DMS 273 treated with DMSO at 0.1 percent for 48 hours (cell line): ENCODE results near the gene RNU1-2.
"Not testable (repeated sequence)": the region's sequence is repeated elsewhere in the genome, so short reads cannot be mapped to it uniquely, and the experiment has no call there.

Experiments used
- DNase-seq: peaks from one replicate; lab custom pipeline; 2025; lab: John Stamatoyannopoulos, UW

RNU1-2 gene

DNA sequence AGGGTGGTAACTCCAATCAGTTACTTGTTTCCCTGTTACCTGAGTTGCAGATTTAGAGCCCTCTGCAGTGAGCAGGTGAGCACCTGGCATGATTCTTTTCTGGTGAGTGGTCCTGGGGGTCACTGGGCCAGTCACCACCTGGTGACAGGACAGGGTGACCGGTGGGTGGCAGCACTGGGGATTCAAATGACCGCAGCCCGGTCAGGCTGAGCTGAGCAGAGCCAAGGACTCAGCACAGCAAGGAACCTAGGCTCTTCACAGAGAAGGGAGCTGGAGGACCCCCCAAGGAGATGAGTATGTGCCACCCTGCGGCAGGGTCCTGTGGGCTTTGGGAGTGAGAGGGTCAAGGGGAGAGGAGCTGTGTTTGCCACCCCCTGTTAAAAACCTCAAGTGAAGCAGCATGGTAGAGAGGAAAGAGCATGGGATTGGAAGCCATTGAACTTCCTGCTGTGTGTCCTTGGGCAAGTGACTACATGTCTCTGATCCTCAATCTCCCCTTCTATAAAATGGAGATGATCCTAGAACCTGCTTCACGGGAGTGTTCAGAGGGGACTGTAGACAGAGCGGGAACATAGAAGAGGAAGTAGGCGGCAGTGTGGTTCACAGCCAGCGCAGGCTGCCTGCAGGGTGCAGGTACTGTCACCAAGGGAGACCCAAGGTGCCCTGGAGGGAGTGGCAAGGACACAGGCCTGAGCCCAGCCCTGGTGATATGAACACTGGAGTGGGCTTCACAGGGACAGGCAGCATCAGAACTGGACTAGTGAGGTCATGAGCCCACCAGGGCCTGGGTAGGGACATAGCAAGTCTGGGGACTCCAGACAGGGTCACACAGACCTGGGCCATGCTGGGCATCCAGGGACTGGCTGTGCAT is 16.3 kb downstream of the RNU1-2 start:
- DNase-seq, result not testable (repeated sequence)

DNA sequence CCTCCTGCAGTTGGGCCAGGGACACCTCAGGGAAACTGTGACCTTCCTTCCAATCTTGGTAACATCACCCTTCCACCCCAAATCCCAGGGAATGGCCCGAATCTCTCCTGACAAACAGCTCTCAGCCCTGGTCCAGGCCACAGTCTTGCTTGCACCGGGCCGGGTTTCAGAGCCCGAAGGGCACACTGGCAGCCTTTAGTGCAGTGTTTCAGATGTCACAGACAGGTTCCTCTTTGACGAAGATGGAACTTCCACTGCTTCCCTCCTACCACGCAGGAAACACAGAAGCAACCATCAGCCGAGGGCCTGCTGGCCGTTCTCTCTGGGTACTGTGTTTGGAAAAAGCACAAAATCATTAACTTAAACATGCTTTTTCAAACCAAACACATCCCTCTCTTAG is 17.0 kb downstream of the RNU1-2 start:
- DNase-seq, result not testable (repeated sequence)

DNA sequence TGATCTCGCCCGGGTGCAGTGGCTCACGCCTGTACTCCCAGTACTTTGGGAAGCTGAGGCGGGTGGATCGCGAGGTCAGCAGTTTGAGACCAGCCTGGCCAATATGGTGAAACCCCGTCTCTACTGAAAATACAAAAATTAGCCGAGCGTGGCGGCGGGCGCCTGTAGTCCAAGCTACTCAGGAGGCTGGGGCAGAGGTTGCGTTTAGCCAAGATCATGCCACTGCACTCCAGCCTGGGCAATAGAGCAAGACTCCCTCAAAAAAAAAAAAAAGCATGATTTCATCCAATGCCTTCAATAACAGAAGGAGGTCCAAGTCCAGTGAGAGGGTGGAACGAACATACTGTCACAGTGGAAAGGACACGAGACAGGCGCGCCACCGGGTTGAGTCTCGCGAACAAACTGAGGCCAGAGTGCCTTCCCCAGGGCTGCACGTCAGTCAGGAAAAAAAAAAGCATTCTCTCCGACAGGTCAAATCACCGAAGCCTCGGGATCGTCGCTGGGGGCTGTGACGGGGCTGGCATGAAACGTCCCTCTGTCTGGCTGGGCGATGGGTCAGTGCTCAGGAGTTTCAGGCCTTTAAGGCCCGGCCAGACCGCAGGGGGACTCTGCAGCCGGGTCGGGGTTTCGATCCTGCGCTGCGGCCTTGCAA is 17.5 kb downstream of the RNU1-2 start:
- no peak for DNase-seq

DNA sequence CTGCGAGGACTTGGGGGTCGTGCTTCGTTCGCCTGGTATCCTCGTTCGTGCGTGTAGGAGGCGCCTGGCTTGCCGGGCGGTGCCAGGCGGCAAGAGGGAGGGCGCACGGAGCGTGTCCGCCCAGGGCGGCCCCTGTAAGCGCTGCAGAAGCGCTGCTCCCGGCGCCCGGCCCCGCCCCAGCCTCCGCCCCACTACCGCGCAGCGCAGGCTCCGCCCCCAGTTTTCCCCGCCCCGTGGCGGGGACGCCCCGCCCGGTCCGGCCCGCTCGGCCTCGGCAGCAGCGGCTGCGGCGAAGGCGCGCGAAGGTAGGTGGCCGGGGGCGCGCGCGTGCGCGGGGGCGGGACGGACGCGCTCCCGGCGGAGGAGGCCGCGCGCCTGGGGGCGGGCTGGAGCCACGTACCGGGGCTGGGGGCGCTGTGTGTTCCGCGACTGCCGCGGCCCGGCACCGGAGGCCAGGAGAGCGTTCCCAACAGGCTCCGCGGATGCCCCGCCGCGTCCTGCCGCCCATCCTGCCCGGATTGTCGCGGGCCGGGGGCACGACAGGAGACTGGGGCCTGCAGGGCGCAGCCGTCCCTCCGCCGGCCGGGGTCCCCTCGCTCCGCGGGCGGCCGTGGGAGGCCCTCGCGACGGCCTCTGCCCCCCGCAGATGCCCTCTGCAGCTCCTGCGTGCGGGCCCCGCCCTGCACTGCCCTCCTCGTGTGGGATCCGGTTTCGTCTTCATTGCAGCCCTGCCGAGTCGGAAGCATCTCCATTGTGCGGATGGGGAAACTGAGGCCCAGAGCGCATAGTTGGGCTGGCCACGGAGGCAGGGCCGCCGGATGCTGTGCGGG is 18.3 kb downstream of the RNU1-2 start:
- peak; percentile 93 for DNase-seq

DNA sequence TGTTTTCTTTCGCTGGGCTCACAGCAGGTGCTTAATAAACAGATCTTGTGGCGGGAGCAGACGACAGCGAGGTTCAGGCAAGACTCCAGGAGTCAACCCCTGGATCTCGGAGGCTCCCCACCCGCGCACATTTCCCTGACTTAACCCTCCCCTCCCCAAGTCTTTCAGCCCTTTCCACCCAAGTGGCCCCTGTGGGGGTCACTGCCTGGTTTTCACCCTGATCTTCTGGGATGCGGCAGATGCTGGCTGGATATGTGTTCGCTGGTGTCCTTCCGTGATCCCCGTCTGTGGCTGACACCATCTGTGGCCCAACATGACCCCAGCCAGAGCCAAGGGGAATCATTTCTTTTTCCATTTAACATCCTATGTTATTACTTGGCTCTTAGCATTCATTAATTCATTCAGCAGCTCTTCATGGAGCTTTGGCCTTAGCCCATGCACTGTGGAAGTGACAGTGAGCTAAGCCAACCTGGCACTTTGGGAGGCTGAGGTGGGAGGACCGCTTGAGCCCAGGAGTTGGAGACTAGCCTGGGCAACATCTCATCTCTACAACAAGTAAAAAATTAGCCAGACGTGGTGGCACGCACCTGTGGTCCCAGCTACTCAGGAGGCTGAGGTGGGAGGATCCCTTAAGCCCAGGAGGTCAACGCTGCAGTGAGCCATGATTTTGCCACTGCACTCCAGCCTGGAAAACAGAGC is 19.3 kb downstream of the RNU1-2 start:
- peak; percentile 58 for DNase-seq

DNA sequence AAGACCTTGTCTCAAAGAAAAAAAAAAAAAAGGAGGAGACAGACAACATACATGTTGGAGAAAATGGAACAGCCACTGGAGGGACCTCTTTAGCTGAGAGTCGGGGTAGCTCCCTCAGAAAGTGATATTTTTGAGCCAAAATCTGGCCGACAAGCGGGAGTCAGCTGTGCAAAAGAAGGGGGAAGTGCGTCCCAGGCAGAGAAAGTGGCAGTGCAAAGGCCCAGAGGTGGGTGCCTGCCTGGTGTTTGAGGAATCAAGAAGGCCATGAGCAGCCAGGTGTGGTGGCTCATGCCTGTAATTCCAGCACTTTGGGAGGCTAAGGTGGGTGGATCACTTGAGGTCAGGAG is 19.8 kb downstream of the RNU1-2 start:
- DNase-seq, result no peak

DNA sequence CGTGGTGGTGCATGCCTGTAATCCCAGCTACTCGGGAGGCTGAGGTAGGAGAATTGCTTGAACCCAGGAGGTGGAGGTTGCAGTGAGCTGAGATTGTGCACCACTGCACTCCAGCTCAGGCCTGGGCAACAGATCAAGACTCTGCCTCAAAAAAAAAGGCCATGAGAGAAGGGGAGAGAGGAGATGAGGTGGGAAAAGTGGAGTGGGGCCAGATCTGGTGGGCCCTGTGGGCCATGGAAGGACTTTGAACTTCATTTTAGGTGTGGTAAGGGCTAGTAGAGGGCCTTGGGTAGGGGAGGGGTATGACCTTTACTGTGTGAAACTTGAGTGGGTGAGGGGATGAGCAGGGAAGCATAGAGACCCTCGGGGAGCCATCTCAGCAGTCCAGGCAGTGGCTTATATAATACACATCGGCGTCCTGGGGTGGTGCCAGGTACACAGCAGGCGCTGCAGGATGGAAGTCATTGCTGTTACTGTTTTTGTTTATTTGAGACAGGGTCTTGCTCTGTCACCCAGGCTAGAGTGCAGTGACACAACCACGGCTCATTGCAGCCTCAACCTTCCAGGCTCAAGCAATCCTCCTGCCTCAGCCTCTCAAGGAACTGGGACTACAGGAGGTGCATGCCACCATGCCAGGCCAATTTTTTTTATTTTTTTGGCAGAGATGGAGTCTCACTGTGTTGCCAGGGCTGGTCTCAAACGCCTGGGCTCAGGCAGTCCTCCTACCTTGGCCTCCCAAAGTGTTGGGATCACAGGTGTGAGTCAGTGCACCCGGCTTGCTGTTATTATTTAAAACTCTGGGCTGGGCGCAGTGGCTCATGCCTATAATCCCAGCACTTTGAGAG is 20.5 kb downstream of the RNU1-2 start:
- DNase-seq, result not testable (repeated sequence)

DNA sequence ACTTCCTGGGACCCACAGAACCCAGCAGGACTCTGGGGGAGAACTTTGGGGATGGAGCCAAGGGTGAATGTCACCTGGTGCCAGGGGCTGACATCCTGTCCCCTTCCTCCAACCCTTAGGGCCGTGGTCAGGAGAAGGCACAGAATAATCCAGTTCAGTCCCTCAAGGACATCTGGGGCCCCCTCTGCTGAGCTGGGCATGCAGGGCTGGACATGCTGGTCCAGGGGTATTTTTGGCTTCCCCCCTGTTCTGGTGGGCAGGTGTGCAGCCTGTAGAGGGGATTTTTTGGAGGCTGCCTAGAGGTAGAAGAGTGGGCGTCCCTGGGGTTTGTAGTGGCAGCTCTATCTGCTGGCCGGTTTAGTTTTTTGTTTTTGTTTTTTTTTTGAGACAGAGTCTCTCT is 22.6 kb downstream of the RNU1-2 start:
- DNase-seq, result no peak

DNA sequence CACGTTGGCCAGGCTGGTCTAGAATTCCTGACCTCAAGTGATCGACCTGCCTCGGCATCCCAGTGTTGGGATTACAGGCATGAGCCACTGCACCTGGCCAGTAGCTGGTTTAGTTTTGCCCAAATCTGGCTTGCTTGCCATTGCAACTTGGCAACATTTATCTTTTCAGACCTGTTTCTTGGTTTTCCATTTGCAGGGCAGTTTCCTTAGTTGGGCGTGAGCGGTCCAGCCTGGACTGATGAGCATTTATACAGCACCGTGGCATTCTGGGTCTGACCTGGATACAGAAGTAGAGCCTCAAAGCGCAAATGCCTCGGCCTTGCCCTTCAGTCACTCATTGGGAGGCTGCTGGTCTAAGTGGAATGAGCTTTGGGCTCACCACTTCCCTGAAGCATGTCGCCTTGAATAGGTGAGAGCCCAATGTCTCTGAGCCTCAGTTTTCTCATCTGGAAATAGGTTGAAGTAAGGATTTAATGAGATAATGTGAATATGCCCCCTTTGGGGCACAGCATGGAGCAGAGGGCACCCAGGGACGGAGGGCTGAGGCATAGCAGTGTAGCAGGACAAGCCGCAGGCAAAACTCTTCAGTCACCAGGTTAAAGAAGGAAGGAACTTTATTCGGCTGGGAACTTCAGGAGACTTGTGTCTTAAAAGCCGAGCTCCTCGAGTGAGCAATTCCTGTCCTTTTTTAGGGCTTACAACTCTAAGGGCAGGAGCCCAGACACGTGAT is 23.3 kb downstream of the RNU1-2 start:
- DNase-seq, result not testable (repeated sequence)

DNA sequence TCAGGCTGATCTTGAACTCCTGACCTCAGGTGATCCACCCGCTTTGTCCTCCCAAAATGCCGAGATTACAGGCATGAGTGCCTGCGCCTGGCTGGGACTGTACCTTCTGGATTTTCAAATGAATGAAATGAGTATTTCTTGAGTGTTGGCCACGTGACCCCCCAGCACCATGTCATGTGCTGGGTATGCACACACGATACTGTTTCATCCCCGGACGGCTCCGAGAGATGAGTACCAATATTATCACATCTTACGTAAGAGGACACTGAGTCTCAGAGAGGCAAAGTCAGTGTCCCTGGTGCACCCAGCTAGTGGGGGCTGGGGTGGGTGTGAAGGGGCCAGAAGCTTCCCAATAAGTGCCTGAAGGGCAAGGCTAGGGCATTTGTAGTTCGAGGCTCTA is 25.2 kb downstream of the RNU1-2 start:
- DNase-seq, result no peak

DNA sequence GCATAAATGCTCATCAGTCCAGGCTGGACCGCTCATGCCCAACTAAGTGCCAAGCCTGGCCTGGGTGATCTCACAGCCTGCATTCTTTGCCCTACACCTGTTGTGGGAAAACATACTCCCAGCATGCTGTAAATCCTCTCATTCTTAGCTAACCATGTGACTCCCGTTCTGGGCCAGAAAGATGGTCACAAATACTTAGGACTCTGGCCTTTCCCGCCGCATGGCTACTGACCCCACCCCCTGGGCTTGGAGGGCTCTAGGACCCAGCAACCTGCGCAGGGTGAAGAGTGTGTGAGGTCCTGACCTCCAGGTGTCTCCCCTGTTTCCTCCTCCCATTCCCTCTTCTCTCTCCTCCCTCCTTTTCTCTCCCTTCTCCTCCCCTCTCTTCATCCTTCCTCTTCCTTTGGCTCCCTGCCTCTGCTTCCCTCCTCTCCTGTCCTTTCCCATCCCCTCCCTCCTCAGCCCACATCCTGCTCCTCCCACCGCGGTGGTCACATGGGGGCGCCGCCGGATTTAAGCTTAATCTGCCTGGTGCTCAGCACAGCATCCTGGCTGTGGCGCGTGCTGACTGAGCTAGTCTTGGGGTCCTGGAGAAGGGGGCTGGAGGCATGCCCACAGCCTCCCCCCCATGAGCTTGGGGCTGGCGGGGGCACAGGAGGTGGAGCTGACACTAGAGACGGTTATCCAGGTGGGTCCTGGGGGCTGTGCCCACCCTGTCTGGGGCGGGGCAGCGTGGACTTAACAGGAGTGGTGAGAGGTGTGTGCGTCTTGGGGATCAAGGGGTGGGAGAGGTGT is 25.8 kb downstream of the RNU1-2 start, which contains the start of gene CROCC:
TSS of gene CROCC (plus strand) at position 541 of the 795 bp plus-strand sequence. CDS start at position 629, 88 bp downstream.
- DNase-seq, result no peak

DNA sequence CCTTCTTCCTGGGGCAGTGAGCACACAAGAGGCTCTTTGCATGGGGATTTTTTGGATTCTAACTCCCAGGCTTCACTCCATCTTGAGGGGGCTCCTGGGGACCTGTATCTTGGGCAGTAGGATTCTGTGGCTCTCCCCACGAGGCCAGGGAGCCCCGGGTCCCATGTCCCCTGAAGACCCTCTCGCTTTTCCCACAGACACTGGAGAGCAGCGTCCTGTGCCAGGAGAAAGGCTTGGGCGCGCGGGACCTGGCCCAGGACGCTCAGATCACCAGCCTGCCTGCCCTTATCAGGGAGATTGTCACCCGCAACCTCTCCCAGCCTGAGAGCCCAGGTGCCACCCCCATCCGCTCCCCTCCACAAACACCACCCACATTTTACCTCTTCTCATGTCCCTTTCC is 26.7 kb downstream of the RNU1-2 start:
- no peak for DNase-seq

DNA sequence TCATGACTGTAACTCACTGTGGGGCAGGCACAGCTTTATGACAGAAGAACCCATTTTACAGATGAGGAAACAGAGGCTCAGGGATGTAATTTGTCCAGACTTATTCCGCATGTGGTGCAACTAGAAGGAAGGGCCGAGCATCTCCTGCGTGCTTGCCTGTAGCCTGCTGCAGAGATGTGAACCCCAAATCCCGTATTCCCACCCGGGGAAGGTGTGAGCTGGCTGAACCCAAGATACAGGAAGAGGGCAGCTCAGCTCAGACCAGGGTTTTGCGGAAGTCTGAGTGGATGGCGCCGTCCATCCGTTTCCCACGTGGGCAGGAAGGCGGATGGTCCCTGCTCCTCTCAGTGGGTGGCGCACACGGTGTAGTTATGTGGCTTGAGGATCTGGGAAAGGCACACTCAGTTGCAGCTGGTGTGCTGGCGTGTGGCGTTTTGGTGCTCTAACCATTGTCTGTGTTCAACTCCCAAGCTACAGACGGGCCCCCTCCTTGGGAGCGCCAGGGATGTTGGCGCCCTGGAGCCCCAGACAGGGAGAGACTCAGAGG is 27.2 kb downstream of the RNU1-2 start:
- no peak for DNase-seq

DNA sequence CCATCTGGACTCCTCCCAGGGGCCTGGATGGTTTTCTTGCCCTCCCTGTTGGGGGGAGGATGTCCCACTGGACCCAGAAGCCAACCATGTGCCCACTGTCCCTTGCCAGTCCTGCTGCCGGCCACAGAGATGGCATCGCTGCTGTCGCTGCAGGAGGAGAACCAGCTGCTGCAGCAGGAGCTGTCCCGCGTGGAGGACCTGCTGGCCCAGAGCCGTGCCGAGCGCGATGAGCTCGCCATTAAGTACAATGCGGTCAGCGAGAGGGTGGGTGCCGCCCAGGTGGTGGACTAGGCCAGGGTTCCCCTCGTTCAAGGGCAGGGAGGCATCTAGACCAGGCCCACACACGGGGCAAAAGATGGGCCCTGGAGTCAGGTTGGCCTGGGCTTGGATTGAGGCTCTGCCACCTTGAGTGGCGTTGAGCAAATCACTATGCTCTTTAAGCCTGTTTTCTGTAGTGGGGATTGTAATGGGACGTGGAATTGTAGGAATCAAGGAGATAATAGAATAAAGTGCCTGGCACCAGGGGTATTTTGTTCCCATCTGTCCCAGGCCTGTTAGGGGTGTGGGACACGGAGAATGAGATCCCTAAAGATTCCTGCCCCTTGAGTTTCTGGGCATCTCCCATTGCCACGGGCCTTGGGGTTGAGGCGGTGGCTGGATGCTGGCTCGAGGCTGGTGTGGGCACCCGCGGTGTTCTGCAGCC is 28.6 kb downstream of the RNU1-2 start:
- DNase-seq, result no peak

DNA sequence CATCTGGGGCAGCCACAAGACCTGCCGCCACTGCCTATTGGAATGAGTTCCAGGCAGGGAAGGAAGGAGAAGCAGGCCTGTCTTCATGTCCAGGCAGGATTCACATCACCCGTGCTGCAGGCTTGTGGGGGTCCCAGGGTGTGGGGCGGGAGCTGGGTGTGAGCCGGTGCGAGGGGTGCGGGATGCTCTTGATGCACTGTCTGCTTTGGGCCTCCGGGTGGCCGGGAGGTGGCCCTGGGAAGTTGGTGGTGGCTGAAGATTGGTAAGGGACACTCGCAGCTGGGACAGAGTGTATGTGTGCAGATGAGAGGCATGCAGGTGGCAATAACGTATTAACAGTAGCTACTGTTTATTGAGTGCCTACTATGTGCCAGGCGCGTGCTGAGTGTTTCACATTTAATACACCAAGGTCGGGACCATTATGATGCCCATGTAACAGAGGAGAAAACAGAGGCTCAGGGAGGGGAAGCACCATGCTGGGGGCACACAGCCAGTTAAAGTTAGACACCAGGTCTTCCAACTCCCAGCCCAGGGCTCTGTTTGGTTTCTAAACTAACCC is 29.2 kb downstream of the RNU1-2 start:
- DNase-seq, result no peak

DNA sequence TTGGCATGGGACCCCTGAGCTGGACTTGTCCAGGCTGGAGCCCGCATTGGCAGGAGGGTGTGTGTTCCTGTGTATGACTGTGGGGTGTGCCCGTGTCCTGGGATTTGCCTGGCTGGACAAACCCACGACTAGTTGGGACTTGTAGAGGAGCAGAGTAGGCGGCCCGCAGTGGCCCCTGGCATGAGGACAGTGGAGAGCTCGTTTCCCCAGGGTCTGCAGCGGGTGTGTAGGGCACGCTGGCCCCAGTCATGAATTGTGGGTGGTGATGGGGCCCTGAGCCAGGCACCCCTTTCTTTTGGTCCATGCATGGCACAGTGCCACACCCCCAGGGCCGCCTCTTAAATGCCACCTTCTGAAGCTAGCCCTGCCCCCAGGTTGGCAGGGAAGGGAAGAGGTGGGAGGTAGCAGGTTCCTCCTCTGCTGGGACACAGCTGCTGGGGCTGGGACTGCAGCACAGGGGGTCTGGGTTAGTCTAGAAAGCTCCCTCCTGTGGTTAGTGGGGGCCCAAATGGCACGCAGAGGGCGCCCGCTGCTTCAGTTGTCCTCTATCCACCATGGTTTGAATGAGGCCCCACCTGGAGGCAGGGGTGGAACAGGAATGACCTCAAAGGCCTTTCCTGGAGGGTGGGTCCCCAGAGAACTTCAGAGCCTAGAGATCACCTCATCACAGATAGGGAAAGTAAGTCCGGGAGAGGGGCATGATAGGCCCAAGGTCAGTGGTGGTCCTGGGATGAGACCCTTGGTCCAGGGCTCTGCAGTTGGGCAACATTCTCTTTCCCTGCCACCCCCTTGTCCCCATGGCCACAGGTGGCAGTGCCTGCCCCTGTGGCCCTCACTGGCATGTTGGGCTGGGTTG is 30.1 kb downstream of the RNU1-2 start:
- no peak for DNase-seq

DNA sequence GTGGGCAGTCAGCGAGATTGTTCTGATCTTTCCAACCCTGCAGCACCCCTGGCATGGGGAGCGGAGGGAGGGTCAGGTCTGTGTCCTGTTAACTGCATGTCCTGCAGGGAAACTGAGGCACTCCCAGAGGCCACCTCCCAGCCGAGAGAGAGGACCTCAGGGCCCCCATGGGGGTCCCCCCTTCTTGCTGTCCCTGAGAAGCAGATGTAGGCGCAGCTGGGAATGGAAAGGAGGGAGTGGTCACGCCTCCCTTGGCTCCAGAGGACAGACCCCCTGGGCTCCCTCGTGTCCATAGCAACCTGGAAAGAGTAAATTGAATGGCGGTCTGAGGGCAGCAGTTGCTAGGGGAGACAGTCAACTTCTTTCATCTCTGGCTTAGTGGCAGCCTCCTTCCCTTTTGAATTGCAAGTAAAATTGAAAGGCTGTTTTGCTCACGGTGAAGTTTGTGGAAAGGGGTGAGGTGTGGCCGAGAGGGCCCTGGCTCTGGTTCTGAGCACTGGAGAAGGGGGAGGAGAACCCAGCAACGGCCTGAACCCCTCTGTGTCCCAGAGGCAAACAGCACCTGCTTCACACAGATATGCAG is 30.8 kb downstream of the RNU1-2 start:
- no peak for DNase-seq
